WTC11 (cell line): ENCODE results near the gene ZNF439. TPM values are rescaled to one million over a fixed set of nuclear protein-coding genes. Genes with fewer than 3 reads are reported as not detected.

Source experiments
- ATAC-seq: fragments of 200-7000 bp; cut with Tn5 transposase; 2 replicates; pipeline ENCODE4 v1.10.0; 2021; ENCODE audit warnings: mild to moderate bottlenecking, moderate library complexity
- CTCF ChIA-PET: fragments of 300-600 bp; sonication (Branson Sonifier 250); formaldehyde crosslinking; loops from one replicate; lab custom pipeline; 2021; ENCODE audit warnings: antibody characterized with exemption; lab: Charles Lee
- POLR2A ChIA-PET: fragments of 350-600 bp; sonication (Branson Sonifier 250); formaldehyde crosslinking; loops from one replicate; lab custom pipeline; 2021; ENCODE audit warnings: antibody characterized with exemption; lab: Charles Lee
- DNase-seq: peaks from one replicate; pipeline ENCODE4 v3.0.0; 2021; ENCODE audit warnings: low spot score
- H3K27ac Mint-ChIP-seq: 2 replicates; pipeline ENCODE4 v1.8.0; 2021; ENCODE audit warnings: mixed read lengths
- H3K27me3 Mint-ChIP-seq: 2 replicates; pipeline ENCODE4 v1.8.0; 2021; ENCODE audit warnings: low read depth, mild to moderate bottlenecking, moderate library complexity, mixed read lengths
- H3K36me3 Mint-ChIP-seq: 2 replicates; pipeline ENCODE4 v1.8.0; 2021; ENCODE audit warnings: mixed read lengths
- H3K4me1 Mint-ChIP-seq: 2 replicates; pipeline ENCODE4 v1.8.0; 2022; ENCODE audit warnings: mixed read lengths
- H3K4me3 Mint-ChIP-seq: 2 replicates; pipeline ENCODE4 v1.8.0; 2021; ENCODE audit warnings: mild to moderate bottlenecking, moderate library complexity, mixed read lengths
- H3K9me3 Mint-ChIP-seq: 2 replicates; pipeline ENCODE4 v1.8.0; 2021; ENCODE audit warnings: mixed read lengths
- ATF1 ChIP-seq: sonication (generic); formaldehyde crosslinking; IDR thresholded peaks from 2 replicates; pipeline ENCODE4 v1.8.1; 2023; ENCODE audit warnings: mild to moderate bottlenecking, moderate library complexity, missing genetic modification reagents
- ATF6 ChIP-seq: sonication (generic); formaldehyde crosslinking; IDR thresholded peaks from 2 replicates; pipeline ENCODE4 v1.8.1; 2023; ENCODE audit warnings: mild to moderate bottlenecking, missing genetic modification reagents
- CDX4 ChIP-seq: fragments of 250-450 bp; sonication (Bioruptor Pico); IDR thresholded peaks from 2 replicates; pipeline ENCODE4 v1.9.0; 2021; ENCODE audit warnings: moderate library complexity, mild to moderate bottlenecking, inconsistent platforms, borderline replicate concordance
- E2F1 ChIP-seq: sonication (generic); formaldehyde crosslinking; IDR thresholded peaks from 2 replicates; pipeline ENCODE4 v1.8.0; 2022; ENCODE audit warnings: mild to moderate bottlenecking, missing genetic modification reagents
- E2F4 ChIP-seq: sonication (generic); formaldehyde crosslinking; IDR thresholded peaks from 2 replicates; pipeline ENCODE4 v1.8.1; 2022; ENCODE audit warnings: low read depth, mild to moderate bottlenecking, moderate library complexity, missing genetic modification reagents, borderline replicate concordance
- HMGXB4 ChIP-seq: sonication (generic); formaldehyde crosslinking; IDR thresholded peaks from 2 replicates; pipeline ENCODE4 v1.8.1; 2023; ENCODE audit warnings: mild to moderate bottlenecking, moderate library complexity, missing genetic modification reagents
- IRF1 ChIP-seq: sonication (generic); formaldehyde crosslinking; IDR thresholded peaks from 2 replicates; pipeline ENCODE4 v1.8.0; 2023; ENCODE audit warnings: missing genetic modification reagents
- IRF2 ChIP-seq: sonication (generic); formaldehyde crosslinking; IDR thresholded peaks from 2 replicates; pipeline ENCODE4 v1.8.0; 2022; ENCODE audit warnings: low read depth, missing genetic modification reagents, borderline replicate concordance
- MAX ChIP-seq: sonication (generic); formaldehyde crosslinking; IDR thresholded peaks from 2 replicates; pipeline ENCODE4 v1.8.0; 2022; ENCODE audit warnings: mild to moderate bottlenecking, missing genetic modification reagents
- NFYB ChIP-seq: sonication (generic); formaldehyde crosslinking; conservative IDR thresholded peaks from 2 replicates; pipeline ENCODE4 v1.8.0; 2022; ENCODE audit warnings: low read depth, missing genetic modification reagents
- PREB ChIP-seq: sonication (generic); formaldehyde crosslinking; IDR thresholded peaks from 2 replicates; pipeline ENCODE4 v1.8.1; 2022; ENCODE audit warnings: mild to moderate bottlenecking, missing genetic modification reagents, moderate library complexity, borderline replicate concordance
- STAT6 ChIP-seq: sonication (generic); formaldehyde crosslinking; conservative IDR thresholded peaks from 2 replicates; pipeline ENCODE4 v1.8.1; 2023; ENCODE audit warnings: mild to moderate bottlenecking, low read depth, missing genetic modification reagents, moderate library complexity
- ZNF317 ChIP-seq: sonication (generic); formaldehyde crosslinking; IDR thresholded peaks from 2 replicates; pipeline ENCODE4 v1.8.1; 2023; ENCODE audit warnings: low read depth, mild to moderate bottlenecking, moderate library complexity, missing genetic modification reagents, borderline replicate concordance
- ZNF396 ChIP-seq: fragments of 250-450 bp; sonication (Bioruptor Pico); IDR thresholded peaks from 2 replicates; pipeline ENCODE4 v1.8.0; 2021; ENCODE audit warnings: mild to moderate bottlenecking, moderate library complexity, borderline replicate concordance
- ZNF512 ChIP-seq: sonication (generic); formaldehyde crosslinking; IDR thresholded peaks from 2 replicates; pipeline ENCODE4 v1.8.1; 2022; ENCODE audit warnings: missing genetic modification reagents, borderline replicate concordance
- total RNA-seq: library from RNA; stranded (reverse); gene quantifications from 3 replicates; pipeline ENCODE4 v1.2.3, GENCODE V29; 2021

ZNF439 gene
- total RNA-seq, 1 experiment from 2014 or later = 5.7 TPM

GRCh38 chr19:11856596-11857250 is 8.2 kb downstream of the ZNF439 start (continued):
- TF ChIP-seq STAT6 (CRISPR knock-in tag) (no peak), IRF1 (CRISPR knock-in tag) (no peak), HMGXB4 (CRISPR knock-in tag) (no peak), PREB (CRISPR knock-in tag) (no peak)

GRCh38 chr19:11860721-11861120 is 12.2 kb downstream of the ZNF439 start:
- no peaks in the 10 kb centered on the region for H3K4me1 Mint-ChIP-seq
- ChIA-PET CTCF (no interaction called here), POLR2A (no interaction called here)
- H3K27ac Mint-ChIP-seq = no peak overlapping the region
- H3K9me3 Mint-ChIP-seq = peaks cover 64% of the 10 kb centered on the region
- peaks cover 47% of the 10 kb centered on the region for H3K36me3 Mint-ChIP-seq
- no peaks in the 10 kb centered on the region; the same call in none of the 2 replicates for H3K27me3 Mint-ChIP-seq
- DNase-seq (no peak), ATAC-seq (no peak)
- H3K4me3 Mint-ChIP-seq = no peak overlapping the region
- no peak for TF ChIP-seq ATF6 (CRISPR knock-in tag)
- TF ChIP-seq CDX4 (CRISPR knock-in tag) = no peak
- no peak for TF ChIP-seq ATF1
- no peak for TF ChIP-seq E2F4 (CRISPR knock-in tag)
- TF ChIP-seq IRF2 (CRISPR knock-in tag) = no peak
- no peak for TF ChIP-seq NFYB
- TF ChIP-seq E2F1 (CRISPR knock-in tag) = no peak
- no peak for TF ChIP-seq MAX (CRISPR knock-in tag)
- no peak for TF ChIP-seq ZNF512
- TF ChIP-seq ZNF396 (CRISPR knock-in tag) = no peak
- TF ChIP-seq ZNF317 (CRISPR knock-in tag) = no peak
